Stimulated activated CD8-positive, alpha-beta memory T cell treated with anti-CD3 and anti-CD28 coated beads, Interleukin-15, amount 100 ng/mL, for 4 hours (primary cell): ENCODE measurements around the gene ZBTB16.
A peak's percentile ranks its signal among the peaks of the same experiment; 100 is the strongest.

ENCODE experiments used
- DNase-seq, 2 donors: peaks; one replicate each; pipeline ENCODE4 v3.0.0-alpha.2; 2020; ENCODE audit warnings: low read depth in 2 of 2

ZBTB16 gene, protein sequence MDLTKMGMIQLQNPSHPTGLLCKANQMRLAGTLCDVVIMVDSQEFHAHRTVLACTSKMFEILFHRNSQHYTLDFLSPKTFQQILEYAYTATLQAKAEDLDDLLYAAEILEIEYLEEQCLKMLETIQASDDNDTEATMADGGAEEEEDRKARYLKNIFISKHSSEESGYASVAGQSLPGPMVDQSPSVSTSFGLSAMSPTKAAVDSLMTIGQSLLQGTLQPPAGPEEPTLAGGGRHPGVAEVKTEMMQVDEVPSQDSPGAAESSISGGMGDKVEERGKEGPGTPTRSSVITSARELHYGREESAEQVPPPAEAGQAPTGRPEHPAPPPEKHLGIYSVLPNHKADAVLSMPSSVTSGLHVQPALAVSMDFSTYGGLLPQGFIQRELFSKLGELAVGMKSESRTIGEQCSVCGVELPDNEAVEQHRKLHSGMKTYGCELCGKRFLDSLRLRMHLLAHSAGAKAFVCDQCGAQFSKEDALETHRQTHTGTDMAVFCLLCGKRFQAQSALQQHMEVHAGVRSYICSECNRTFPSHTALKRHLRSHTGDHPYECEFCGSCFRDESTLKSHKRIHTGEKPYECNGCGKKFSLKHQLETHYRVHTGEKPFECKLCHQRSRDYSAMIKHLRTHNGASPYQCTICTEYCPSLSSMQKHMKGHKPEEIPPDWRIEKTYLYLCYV

GRCh38 chr11:114059278-114059983, at the start of gene ZBTB16:
ZBTB16 (plus strand) TSS chr11:114059711; CDS start chr11:114063301, 3,590 bp downstream.
- peak in 1 of 2 donors; percentile 36 for DNase-seq

DNA sequence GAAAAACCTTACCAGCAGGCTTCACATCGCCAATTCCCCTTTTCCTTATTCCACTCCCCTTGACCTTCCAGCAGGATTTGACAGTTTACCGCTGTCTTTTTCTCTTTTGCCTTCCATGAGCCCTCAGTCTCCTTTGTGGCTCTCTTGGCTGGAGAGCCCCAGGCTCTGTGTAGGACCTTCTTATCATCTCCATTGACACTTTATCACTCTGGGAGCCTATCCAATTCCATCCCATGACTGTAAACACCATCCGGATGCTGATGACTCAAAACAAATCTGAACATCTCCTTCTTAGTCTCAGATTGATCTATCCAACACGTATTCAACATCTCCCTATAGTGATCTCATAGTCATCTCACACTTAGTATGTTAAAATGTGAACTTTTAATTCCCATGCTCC, 48.6 kb upstream of the ZBTB16 start:
- DNase-seq: no peak

DNA sequence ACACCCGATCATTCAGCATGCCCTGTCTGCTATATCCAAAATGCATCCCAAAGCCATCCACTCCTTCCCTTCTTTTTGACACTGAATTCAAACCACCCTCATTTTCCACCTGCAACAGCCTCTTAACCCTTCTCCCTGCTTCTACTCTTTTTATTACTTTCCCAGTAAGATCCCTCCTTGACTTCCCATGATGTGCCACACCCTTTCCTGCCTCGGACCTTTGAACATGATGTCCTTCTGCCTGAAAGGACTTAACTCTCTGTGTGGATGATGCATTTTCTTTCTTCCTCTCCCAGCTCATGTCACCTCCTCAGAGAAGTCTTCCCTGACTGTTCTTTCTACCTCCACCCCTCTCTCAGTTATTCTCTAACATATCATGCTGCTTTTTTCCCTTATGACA, 48.1 kb upstream of the ZBTB16 start:
- no peak for DNase-seq

GRCh38 chr11:114015117-114015516, 44.4 kb upstream of the ZBTB16 start:
- DNase-seq: no peak

- DNase-seq: no peak
These were observed 42.5 kb upstream of the ZBTB16 start for GRCh38 chr11:114016986-114017385.

DNA sequence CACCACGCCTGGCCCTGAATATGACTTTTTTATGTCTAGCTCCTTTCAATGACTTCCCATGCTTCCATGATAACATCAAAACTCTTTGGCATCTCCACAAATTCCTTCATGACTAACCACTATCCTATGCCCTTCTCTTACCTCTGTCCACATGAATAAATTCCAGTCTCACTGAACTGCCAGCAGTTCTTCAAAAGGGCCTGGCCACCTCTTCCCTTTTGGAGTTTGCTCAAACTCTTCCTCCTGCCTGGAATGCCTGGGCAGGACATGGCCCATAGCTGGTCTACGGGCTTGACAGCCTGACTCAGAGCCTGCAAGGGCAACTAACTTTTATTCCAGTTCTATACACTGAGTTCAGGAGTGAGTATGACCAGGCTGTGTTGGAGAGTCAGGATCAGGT, 41.8 kb upstream of the ZBTB16 start:
- DNase-seq: no peak

GRCh38 chr11:114019046-114019445, 40.5 kb upstream of the ZBTB16 start:
- no peak for DNase-seq

GRCh38 chr11:114019574-114019973, 39.9 kb upstream of the ZBTB16 start:
- DNase-seq: no peak

DNA sequence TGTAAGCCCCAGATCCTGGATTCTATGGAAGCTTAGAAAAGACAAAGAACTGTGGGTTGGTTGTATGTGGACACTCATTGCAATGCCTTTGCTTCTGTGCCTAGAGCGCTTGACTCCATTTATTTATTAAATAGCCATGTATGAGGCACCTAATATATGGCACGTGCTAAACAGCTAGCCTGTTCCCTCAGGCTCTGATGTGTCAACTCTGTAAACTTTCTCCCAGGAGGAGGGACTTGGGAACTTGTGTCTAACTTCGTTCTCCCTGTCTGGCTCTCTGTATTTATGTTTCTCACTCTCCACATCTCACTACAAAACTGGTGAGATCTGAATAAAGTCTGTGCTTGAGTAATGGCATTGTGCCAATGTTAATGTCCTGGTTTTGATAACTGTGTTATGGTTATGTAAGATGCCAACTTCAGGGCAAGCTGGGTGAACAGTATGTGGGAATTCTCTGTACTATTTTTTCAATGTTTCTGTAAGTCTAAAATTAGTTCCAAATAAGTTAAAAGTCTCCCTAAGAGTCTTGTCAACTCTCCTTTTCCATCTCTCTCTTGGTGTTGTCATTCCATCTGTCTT, 34.1 kb upstream of the ZBTB16 start:
- no peak for DNase-seq

- no peak for DNase-seq
These were observed 33.2 kb upstream of the ZBTB16 start for GRCh38 chr11:114026355-114026754.

- no peak for DNase-seq
These were observed 32.1 kb upstream of the ZBTB16 start for GRCh38 chr11:114027391-114027790.

GRCh38 chr11:114027926-114028325, 31.6 kb upstream of the ZBTB16 start:
- DNase-seq: no peak

GRCh38 chr11:114031246-114031966, 28.1 kb upstream of the ZBTB16 start:
- no peak for DNase-seq

DNA sequence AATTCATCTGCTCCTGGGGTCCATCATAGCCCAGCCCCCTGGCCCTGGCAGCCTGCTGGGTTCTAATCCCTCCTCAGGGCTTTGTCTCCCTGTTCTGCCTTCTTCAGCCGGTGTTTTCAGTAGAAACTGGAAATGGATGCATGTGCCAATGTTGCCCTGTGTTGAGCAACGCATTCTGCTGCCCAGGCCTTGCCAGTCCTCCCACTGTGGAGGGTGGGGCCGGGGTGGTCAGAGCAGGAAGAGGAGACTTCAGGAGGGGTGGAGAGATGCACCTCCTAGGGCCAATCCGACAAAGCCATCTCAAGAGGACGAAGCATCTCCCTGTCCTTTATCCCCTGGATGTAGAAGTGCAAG, 27.6 kb upstream of the ZBTB16 start:
- DNase-seq: no peak

DNA sequence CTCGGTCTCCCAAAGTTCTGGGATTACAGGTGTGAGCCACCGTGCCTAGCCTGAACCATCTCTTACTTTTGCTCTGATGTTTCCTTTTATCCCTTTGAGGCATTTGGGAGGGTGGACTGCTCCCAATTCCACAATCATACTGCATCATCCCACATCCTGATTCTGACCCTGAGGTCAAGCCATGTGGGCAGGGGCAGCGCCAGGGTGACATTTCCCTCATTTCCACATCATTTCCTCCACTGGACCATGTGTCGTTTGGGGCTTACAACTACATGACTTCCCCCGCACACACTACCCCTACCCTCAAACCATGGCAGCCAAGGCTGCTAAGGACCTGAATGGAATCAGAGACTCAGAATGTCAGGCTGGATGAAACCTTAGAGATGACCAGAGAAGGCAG, 26.4 kb upstream of the ZBTB16 start:
- DNase-seq: no peak

- no peak for DNase-seq
These were observed 25.9 kb upstream of the ZBTB16 start for GRCh38 chr11:114033572-114033971.

DNA sequence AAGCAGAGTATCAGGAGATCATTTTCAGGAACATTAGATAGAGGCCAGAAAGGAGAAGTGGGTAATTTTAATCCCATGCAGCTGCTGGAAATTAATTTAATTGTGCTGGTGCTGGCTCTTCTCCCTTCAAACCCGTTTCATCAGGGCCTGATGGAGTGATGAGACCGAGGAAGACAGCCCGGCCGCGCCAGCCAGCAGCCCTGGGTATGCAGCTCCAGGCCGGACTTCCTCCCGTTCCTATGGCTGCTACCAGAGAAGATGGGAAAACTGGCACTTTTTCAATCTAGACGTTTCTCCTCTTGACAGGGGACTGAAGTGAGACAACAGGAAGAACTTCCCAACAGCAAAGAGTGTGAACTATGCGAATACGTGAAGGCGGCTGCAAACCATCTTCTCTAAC, 24.6 kb upstream of the ZBTB16 start:
- DNase-seq: no peak

DNA sequence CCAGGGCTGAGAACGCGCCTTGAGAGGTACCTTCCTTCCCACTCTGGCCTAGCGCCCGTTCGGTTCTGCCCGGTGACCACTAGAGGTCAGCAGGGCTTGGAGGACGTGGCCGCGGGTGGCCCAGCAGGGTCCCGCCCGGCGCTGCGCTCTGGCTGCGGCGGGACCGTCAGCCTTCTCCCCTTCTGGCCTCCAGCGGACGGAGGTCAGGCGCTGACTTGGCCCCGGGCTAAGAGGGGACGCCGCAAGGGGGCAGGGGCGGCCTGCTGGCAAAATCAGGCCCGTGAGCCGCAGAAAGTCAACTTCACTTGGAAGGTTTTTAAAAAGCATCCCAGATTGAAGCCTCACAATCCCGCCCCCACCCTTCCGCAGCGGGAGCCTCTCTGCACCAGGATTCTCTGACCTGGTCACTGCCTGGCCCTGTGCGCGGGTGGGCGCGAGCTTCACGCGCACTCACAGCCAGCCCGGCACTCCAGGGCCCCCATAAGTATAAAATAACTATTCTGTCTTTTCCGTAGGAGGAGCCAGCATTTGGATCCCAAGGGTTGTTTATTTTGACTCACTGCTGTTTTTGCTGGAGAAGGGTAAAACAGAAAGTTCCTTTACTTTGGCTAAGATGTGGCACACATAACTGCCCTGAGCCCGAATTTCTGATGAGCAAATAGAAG, 23.2 kb upstream of the ZBTB16 start:
- DNase-seq: peak; percentile 9 to 25

- no peak for DNase-seq
These were observed 22.6 kb upstream of the ZBTB16 start for GRCh38 chr11:114036958-114037357.

GRCh38 chr11:114039551-114039950, 20.0 kb upstream of the ZBTB16 start:
- DNase-seq: no peak

GRCh38 chr11:114040706-114041211, 18.8 kb upstream of the ZBTB16 start:
- no peak for DNase-seq
